OCI-LY7 (cell line): ENCODE results near the gene TXNRD1.

Experiments
- CTCF ChIP-seq: fragments of 200-600 bp; sonication (generic); conservative IDR thresholded peaks from 2 replicates; pipeline ENCODE4 v1.5.1; 2014; ENCODE audit warnings: mild to moderate bottlenecking, antibody characterized with exemption, low read length, moderate library complexity, mixed read lengths
- EZH2phosphoT487 ChIP-seq: fragments of 200-600 bp; sonication (generic); IDR thresholded peaks from 2 replicates; pipeline ENCODE4 v1.6.1; 2018; ENCODE audit warnings: low read depth, borderline replicate concordance, mild to moderate bottlenecking, mixed run types, antibody characterized with exemption, low read length, moderate library complexity, mixed read lengths

- no peak for TF ChIP-seq CTCF
- no peak for TF ChIP-seq EZH2phosphoT487
Measured at GRCh38 chr12:104387190-104387589, 171.6 kb downstream of the TXNRD1 start.
